Measurements from ENCODE around the gene RERG.

The RERG gene

DNA sequence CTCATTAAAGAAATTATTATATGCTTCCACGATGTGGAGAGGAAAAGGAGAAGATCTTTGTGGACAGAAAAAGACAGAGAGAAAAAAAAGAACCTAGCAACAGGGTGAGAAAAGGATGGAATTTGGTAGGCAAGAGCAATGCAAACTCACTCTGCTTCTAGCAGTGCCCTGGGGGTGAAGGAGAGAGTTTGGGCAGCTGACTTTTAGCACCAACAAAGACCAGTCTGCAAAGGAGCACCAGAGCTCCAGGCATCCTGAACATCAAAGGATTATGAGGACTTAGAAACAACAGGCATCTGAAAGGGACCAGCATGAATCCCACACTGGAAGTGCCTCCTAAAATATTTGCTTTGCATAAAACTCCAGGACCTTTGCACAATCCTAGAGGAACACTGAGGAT, 32.8 kb upstream of the RERG start:
- no peak for DNase-seq (ENCODE audit: low read depth)
- no peak overlapping the region for H3K4me3 ChIP-seq (ENCODE audit: control insufficient read depth, low read depth, low read length)
- TF ChIP-seq CTCF (conservative IDR thresholded peaks at IDR 0.05; ENCODE audit: control insufficient read depth, insufficient read depth, low read depth, low read length) = no peak

- no peak overlapping the region for H3K4me3 ChIP-seq (ENCODE audit: control insufficient read depth, low read depth, low read length)
- TF ChIP-seq CTCF (conservative IDR thresholded peaks at IDR 0.05; ENCODE audit: control insufficient read depth, insufficient read depth, low read depth, low read length) = no peak
- DNase-seq (ENCODE audit: low read depth) = no peak
These were observed 23.7 kb upstream of the RERG start for GRCh38 chr12:15244926-15245325.

- DNase-seq (ENCODE audit: low read depth) = no peak
- no peak for TF ChIP-seq CTCF (conservative IDR thresholded peaks at IDR 0.05; ENCODE audit: control insufficient read depth, insufficient read depth, low read depth, low read length)
- no peak overlapping the region for H3K4me3 ChIP-seq (ENCODE audit: control insufficient read depth, low read depth, low read length)
These were observed 23.1 kb upstream of the RERG start for GRCh38 chr12:15244341-15244740.

DNA sequence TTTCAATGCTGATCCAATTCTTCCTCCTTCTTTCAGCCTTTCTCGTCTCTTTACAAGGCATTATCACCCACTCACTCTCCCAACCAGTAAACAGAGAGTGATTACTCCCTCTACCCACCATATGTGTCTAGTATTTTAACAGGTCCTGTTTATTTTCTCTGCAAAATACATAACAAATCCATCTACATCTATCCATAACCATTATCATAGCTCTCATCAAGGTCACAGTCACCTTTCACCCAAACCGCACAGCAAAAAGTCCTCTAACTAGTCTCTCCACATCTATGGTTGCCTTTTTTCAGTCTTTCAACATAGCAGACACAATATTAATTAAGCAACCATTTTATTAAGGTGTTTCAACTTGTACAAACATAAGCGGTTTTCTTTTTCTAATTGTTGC, 21.9 kb upstream of the RERG start:
- no peak for TF ChIP-seq CTCF (conservative IDR thresholded peaks at IDR 0.05; ENCODE audit: control insufficient read depth, insufficient read depth, low read depth, low read length)
- DNase-seq (ENCODE audit: low read depth) = no peak
- H3K4me3 ChIP-seq (ENCODE audit: control insufficient read depth, low read depth, low read length) = no peak overlapping the region

GRCh38 chr12:15240898-15241297, 19.7 kb upstream of the RERG start:
- no peak for TF ChIP-seq CTCF (conservative IDR thresholded peaks at IDR 0.05; ENCODE audit: control insufficient read depth, insufficient read depth, low read depth, low read length)
- no peak overlapping the region for H3K4me3 ChIP-seq (ENCODE audit: control insufficient read depth, low read depth, low read length)

GRCh38 chr12:15234508-15234907, 13.3 kb upstream of the RERG start:
- no peak for DNase-seq (ENCODE audit: low read depth)
- H3K4me3 ChIP-seq (ENCODE audit: control insufficient read depth, low read depth, low read length) = no peak overlapping the region
- TF ChIP-seq CTCF (conservative IDR thresholded peaks at IDR 0.05; ENCODE audit: control insufficient read depth, insufficient read depth, low read depth, low read length) = no peak

More at GRCh38 chr12:15240898-15241297, 19.7 kb upstream of the RERG start:
- DNase-seq (ENCODE audit: low read depth) = no peak

- no peak for TF ChIP-seq CTCF (conservative IDR thresholded peaks at IDR 0.05; ENCODE audit: control insufficient read depth, insufficient read depth, low read depth, low read length)
- H3K4me3 ChIP-seq (ENCODE audit: control insufficient read depth, low read depth, low read length) = no peak overlapping the region
- no peak for DNase-seq (ENCODE audit: low read depth)
These were observed 12.8 kb upstream of the RERG start for GRCh38 chr12:15234011-15234410.
